ENCODE results near the gene AMOT. TPM values are rescaled to one million over a fixed set of nuclear protein-coding genes. Genes with fewer than 3 reads are reported as not detected.

Gene AMOT
- total and polyA plus RNA-seq, 2 experiments from 2014 or later = 12.5 to 22.4 TPM

DNA sequence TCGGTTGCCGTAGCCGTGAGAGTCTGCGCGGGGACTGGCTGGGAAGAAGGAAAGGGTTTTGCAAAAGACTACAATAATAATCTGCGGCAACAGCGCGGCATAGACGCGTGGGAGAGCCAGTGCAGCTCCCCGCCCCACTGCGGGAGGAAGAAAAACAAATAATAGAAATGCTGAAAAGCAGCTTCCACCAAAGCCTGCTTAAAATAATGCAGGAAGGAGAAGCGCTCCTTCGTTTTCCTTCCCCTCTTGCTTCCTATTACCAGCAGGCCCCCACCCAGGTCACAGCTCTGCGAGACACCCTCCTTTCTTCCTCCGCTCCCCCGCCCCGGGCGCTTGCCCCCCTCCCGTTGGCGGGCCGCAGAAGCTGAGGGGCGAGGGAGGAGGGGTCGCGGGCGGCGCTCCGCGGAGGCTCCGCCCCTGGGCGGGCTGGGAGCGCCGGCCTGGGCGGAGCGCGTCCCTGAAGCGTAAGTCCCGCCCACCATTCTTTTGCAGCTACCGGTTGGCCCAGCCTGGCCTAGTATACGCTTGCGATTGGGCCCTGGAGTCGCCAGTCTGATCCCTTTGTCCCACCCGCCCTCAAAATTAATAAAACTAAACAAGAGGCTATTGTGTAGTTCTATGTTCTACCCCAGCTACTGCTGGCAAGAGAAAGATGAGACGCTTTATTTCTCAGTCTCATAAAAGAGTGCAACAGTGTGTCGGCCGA lies 636 bp upstream of the AMOT start:
- peak; percentile 90 to 96 for DNase-seq (ENCODE audit: low read depth in 1 of 2, low spot score in 1 of 2)
- H3K36me3 ChIP-seq = no peaks in the 10 kb centered on the region
- H3K4me1 ChIP-seq (ENCODE audit: low read depth) = peaks cover 11% of the 10 kb centered on the region
- peak overlapping the region; percentile 93 for H3K4me3 ChIP-seq
- no peaks in the 10 kb centered on the region for H3K9me3 ChIP-seq (ENCODE audit: low read depth)
- peak overlapping the region; percentile 85 for H3K27ac ChIP-seq
- TF ChIP-seq CTCF (IDR thresholded peaks at IDR 0.05; ENCODE audit: low read depth, low read length) = no peak
- no peaks in the 10 kb centered on the region for H3K27me3 ChIP-seq

DNA sequence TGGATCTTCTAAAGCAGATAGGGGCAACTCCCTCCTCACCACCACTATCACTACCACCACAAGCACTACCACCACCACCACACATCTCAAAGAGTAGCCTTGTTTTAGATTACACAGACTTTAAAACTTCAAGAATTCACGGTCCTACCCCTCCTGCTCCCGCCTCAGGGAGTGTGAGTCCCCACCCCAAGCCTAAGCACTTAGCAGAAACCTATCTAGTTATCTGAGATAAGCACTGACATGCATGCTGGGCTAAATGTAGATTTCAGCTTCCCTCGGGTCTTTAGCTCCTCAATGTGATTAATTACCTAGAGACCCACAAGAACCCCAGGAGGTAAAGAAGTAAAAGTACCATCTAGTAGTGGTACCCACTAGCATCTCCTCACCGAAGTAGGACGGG lies 775 bp downstream of the AMOT start:
- TF ChIP-seq CTCF (IDR thresholded peaks at IDR 0.05; ENCODE audit: low read depth, low read length) = no peak
- DNase-seq (ENCODE audit: low read depth in 1 of 2, low spot score in 1 of 2) = no peak
- Histone ChIP-seq H3K36me3 (no peaks in the 10 kb centered on the region), H3K27ac (no peak overlapping the region), H3K4me1 (ENCODE audit: low read depth) (peaks cover 7% of the 10 kb centered on the region), H3K27me3 (no peaks in the 10 kb centered on the region), H3K9me3 (ENCODE audit: low read depth) (no peaks in the 10 kb centered on the region), H3K4me3 (peak overlapping the region; percentile 93)

GRCh38 chrX:112837531-112837930 lies 3.1 kb downstream of the AMOT start:
- H3K9me3 ChIP-seq (ENCODE audit: low read depth) = no peaks in the 10 kb centered on the region
- H3K27ac ChIP-seq = no peak overlapping the region
- no peaks in the 10 kb centered on the region for H3K27me3 ChIP-seq
- H3K36me3 ChIP-seq = no peaks in the 10 kb centered on the region
- no peak for TF ChIP-seq CTCF (IDR thresholded peaks at IDR 0.05; ENCODE audit: low read depth, low read length)
- no peak for DNase-seq (ENCODE audit: low read depth in 1 of 2, low spot score in 1 of 2)
- H3K4me3 ChIP-seq = no peak overlapping the region
- peaks cover 26% of the 10 kb centered on the region for H3K4me1 ChIP-seq (ENCODE audit: low read depth)

GRCh38 chrX:112835019-112835418 lies 5.6 kb downstream of the AMOT start:
- no peaks in the 10 kb centered on the region for H3K9me3 ChIP-seq (ENCODE audit: low read depth)
- no peak overlapping the region for H3K4me3 ChIP-seq
- TF ChIP-seq CTCF (IDR thresholded peaks at IDR 0.05; ENCODE audit: low read depth, low read length) = no peak
- H3K27ac ChIP-seq = no peak overlapping the region
- peaks cover 20% of the 10 kb centered on the region for H3K4me1 ChIP-seq (ENCODE audit: low read depth)
- no peak for DNase-seq (ENCODE audit: low read depth in 1 of 2, low spot score in 1 of 2)
- H3K36me3 ChIP-seq = no peaks in the 10 kb centered on the region
- no peaks in the 10 kb centered on the region for H3K27me3 ChIP-seq

DNA sequence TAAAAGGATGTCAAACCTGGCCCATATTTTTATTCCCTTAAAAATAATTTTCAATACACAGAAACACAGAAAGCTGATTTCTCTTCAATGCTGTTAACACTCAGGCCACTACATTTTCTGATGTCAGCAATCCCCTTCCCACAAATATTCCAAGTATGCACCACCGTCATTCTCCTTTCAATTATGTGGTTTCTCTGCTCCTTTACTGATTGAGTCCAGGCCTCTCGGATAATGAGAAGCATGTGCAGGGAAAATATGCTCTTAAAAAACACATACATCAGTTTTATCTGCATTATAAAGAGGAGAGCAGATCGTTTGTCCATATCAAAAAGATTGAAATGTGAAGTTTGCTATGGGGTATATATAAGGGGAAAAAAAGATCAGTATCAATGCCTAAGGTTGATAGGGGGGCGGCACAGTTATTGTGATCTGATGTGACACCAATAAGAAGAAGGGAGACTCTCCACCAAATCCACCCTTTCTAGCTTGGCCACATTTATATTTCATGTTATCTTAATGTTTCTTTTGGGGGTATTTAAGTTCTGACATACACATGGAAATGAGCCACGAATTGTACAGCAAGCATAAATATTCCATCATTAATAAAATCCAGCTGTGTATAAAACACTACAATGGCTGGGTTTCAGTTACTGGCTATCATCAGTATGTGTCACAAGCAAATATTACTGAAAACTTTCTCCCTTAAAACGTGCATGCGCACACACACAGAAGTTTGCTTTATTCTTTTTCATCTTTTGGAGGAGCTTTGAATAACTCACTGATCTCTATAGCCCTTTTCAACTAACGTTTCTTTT lies 6.4 kb downstream of the AMOT start:
- Histone ChIP-seq H3K9me3 (ENCODE audit: low read depth) (no peaks in the 10 kb centered on the region), H3K4me1 (ENCODE audit: low read depth) (peaks cover 20% of the 10 kb centered on the region), H3K27me3 (no peaks in the 10 kb centered on the region), H3K4me3 (no peak overlapping the region), H3K27ac (peak overlapping the region; percentile 74), H3K36me3 (no peaks in the 10 kb centered on the region)
- DNase-seq (ENCODE audit: low read depth in 1 of 2, low spot score in 1 of 2) = peak; percentile 51 to 70
- TF ChIP-seq CTCF (IDR thresholded peaks at IDR 0.05; ENCODE audit: low read depth, low read length) = no peak

Data from cardiac muscle cell (in vitro differentiated cells and primary cell).